ENCODE measurements around the gene MEP1A.
"Not testable (repeated sequence)": the region's sequence is repeated elsewhere in the genome, so short reads cannot be mapped to it uniquely, and the experiment has no call there.

Gene MEP1A, protein sequence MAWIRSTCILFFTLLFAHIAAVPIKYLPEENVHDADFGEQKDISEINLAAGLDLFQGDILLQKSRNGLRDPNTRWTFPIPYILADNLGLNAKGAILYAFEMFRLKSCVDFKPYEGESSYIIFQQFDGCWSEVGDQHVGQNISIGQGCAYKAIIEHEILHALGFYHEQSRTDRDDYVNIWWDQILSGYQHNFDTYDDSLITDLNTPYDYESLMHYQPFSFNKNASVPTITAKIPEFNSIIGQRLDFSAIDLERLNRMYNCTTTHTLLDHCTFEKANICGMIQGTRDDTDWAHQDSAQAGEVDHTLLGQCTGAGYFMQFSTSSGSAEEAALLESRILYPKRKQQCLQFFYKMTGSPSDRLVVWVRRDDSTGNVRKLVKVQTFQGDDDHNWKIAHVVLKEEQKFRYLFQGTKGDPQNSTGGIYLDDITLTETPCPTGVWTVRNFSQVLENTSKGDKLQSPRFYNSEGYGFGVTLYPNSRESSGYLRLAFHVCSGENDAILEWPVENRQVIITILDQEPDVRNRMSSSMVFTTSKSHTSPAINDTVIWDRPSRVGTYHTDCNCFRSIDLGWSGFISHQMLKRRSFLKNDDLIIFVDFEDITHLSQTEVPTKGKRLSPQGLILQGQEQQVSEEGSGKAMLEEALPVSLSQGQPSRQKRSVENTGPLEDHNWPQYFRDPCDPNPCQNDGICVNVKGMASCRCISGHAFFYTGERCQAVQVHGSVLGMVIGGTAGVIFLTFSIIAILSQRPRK

DNA sequence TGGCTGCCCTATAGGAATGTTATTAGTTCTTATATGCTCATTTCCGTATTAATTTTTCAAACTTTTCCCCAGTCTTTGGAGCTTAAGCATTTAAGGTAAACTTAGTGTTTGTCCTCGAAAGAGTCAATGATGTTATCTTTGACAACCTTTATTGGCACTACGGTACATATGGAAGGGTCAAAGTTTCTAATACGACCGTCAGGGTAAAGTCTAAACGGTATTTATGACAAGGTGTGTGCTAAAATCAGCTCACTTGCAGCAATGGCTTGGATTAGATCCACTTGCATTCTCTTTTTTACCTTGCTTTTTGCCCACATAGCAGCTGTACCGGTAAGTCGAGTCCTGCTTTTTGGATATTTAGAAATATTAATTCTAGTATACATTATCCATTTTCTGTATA lies at the start of gene MEP1A:
TSS of gene MEP1A (plus strand) at position 252 of the 400 bp plus-strand sequence. CDS start at position 262, 10 bp downstream.
- DNase-seq = no peak

DNA sequence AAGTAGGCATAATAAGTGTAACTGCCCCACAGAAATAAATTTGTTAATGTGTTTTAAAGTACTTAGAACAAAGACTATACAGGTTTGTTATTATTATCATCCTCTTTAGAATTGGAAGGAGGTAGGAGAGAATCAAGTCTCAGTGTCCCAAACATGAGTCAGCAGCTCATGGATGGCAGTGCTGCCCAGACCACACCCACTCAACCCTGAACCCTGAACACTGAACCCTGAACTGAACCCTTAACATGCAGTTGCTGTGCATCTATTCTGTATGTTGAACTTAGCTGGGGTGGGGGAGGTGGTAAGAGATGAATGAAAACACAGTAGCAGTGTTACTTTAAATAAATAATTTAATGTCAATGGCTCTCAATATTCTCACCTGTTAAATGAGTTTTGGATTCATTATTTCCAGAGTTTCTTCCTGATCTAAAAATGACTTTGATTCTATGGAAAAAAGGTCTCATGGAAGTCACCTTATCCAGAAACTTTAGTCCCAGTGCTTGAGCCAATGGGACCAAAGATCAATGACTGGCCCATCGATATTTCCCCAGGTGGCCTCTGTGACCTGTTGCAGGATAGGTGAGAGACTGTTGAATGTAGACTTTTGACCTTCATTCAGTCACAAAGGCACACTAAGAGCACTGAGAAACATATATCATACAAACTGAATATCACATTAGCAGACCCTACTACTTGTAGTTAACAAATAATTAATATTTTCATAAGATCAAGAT lies 49.6 kb upstream of the MEP1A start:
- DNase-seq = no peak

DNA sequence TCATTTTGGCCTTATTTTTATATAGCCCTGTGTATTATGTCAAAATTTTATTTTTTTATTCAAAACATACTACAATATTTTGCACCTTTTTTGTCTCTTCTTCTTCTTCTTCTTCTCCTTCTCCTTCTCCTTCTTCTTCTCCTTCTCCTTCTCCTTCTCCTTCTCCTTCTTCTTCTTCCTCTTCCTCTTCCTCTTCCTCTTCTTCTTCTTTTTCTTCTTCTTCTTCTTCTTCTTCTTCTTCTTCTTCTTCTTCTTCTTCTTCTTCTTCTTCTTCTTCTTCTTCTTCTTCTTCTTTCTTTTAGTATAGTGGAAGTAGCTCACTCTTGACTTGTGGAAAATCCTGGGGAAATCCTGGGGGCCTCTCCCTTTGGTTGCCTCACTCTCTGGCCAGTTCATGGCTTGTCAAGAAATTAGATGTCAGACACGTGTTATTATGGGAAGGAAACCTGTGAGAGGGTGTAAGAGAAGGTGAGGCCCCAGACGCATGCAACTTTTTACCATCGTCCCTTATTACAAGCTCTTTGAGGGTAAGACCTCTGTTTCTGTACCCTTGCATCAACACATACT lies 48.9 kb upstream of the MEP1A start:
- not testable (repeated sequence) for DNase-seq

DNA sequence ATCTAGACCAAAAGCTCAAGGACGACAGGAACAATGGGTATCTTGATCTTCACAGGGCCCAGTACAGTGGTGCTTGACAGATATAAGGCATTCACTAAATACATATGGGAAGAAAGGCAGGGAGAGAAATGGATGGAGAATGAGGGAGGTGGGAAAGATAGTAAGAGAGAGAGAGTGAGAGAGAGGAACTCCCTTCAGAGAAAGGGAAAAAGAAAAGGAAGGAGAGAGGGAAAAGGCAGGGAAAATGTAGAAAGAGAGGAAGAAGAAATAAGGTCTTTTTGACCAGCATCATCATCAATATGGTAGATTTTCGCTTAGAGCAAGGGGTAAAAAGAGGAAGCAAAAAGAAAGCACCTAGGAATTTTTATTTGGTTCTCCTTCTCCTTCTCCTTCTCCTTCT lies 47.2 kb upstream of the MEP1A start:
- DNase-seq = no peak

DNA sequence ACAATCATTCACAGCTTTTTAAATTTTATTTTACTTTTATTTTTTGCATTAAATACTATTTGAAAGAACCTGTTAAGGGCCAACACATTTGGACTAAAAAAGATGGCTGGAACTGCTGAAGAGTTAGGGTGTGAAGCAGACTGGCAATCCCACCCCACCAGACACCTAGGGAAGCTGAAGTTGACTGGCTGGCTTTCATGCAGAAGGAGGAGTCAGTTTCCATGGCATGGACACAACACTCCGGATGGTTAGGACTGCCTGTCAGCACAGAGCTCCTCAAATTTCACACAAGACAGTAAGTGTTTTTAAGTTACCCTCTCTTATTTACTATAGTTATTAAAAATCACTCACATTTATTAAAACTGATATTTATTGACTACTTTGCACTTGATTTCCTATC lies 46.5 kb upstream of the MEP1A start, which contains the start of gene ANKRD66:
TSS of gene ANKRD66 (plus strand) at position 238 of the 400 bp plus-strand sequence. CDS start 5,016 bp downstream, outside the sequence.
- DNase-seq = no peak

DNA sequence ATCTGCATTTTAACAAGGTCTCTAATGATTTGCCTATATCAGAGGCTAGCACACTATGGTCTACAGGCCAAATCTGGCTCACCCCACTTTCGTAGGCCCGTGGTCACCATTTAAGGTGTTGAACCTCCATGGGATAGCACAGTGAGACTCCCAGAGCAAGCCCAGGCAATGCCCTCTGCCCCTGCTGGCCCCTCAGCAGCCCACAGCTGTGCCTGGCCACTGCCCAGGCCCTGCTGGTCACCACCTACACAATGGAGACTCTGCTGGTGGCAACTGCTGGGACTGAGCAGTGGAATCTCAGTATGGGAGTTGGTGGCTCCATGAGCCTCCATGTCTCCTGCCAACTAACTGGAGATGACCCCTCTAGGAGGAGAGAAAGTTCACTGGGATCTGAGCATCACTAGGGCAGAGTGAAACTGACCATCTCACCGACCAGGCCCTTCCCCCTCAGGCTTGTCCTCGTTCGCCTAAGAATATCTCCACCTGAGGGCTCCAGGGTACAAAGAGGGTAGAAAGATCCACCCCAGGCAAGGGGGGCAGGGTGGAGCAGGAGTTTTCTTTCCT lies 44.2 kb upstream of the MEP1A start:
- DNase-seq = no peak

DNA sequence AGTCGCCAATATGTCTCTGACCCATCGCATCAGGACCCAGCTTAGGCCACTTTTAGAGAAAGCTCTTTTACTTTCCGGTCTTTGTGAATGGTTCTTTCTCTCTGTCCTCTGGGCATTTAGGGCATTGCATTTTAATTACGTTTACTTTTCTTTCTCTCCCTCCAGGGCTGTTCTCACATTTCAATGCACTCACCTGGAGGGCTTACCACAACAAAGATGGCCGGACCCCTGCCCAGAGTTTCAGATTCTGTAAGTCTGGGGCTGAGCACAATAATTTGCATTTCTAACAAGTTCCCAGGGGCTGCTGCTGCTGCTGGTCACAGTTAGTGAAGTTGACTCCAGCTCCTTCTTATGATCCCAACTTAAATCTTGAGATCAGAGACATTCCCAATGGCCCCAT lies 43.5 kb upstream of the MEP1A start:
- no peak for DNase-seq

DNA sequence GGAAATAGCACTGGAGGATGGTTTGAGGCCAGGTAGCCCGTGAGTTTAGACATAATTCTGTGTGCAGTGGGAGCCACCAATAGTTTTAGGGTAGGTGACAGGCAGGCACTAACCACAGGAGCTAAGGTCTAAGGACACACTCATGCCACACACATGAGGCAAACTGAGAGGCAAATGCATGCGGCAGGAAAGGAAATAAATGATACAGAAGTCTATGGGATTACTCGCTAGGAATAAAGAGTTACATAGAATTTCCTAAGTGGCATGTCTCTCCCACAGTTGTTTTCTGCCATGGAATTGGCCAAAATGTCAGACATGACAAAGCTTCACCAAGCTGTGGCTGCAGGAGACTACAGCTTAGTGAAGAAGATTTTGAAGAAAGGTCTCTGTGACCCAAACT lies 41.5 kb upstream of the MEP1A start:
- DNase-seq = no peak

DNA sequence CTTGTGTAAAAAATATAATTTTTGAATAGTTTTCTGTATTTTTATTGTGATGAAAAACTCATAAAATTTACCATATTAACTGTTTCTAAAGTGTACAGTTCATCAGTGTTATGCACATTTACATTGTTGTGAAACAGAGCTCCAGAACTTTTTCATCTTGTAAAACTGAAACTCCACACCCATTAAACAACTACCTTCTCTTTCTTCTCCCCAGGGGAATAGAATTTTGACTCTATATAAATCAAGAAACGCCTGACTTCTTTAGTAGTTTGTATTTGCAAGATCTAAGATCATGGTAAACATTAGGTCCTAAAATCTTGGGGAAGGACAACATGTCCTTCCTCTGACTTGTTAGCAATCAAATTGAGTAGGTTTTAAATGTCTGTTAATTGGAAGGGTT lies 37.3 kb upstream of the MEP1A start:
- no peak for DNase-seq

DNA sequence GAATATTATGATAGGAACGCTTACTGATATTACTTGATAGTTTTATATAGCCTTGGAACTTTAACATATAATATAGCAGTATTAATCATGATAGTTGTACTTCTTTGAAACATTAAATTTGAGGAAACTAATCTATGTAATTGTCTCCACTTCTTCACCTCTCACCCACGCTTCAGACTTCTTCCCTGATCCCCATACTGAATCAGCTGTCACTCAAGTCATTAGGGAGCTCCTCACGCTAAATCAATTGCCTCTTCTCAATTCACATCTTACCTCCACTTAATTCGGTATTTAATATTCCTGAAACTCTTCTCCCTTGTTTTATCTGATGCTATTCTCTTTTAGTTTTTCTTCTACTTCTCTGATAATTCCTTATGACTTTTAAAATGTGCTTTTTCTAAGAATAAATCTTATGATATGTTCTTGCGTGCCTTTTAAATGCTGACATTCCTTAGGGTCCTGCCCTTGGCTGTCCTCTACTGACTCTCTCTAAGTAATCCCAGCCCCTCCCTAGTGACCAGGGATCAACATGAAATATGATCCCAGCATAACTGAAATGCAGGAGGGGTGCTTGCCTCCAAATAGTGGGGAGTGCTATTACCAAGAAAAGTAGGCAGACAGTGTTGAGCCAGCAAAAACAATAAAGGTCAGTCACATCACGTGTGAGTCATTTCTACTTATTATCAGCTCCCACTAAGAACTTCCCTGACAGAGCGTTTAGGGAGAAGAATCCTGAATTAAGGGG lies 36.5 kb upstream of the MEP1A start:
- DNase-seq = no peak

DNA sequence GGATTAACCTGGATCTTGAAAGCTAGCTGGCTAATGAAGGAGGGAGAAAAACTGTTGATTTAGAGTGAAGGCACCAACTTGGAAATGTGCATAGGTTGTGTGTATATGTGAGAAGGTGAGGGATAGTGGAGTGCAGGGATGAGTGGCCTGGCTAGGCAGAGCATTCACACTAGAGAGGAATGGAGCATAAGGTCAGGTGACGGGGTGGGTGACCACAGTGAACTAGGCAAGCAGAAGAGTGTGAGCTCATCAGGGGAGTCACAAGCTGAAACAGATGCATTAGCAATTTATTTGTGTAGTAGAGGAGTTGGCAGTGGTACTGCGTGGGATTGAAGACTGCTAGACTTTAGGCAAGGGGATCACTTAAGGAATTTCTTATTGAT lies 36.0 kb upstream of the MEP1A start:
- no peak for DNase-seq

DNA sequence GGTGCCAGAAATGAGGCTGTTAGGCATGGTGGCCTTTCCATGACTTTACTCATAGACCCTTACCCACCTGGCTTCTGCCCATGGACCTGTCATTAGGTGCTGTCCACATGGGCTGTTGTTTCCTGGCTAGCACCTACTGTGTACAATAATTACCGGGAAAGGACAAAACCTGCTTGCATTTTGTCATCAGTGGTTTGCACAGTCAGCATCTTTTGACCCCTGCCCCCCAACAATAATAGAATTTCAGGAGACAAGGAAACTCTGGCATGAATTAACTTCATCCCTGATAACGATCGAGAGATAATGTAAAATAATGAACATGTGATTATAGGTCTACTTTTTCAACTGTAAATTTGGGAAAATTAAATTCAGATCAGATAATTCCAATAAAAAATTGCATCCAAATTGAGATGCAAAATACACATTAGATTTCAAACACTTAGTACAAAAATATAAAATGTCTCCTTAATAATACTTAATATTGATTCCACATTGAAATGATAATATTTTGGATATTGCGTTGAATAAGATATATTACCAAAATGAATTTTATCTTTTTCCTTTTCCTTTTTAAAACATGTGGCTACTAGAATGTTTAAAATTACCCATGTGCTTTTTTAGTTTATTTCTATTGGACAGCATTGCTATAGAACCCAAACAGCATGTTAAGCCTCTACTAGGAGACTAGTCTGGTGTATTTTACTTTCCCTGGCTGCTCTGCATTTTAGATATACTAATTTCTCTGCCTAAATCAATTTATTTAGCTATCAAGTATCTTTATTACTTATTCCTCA lies 34.0 kb upstream of the MEP1A start:
- DNase-seq = no peak

DNA sequence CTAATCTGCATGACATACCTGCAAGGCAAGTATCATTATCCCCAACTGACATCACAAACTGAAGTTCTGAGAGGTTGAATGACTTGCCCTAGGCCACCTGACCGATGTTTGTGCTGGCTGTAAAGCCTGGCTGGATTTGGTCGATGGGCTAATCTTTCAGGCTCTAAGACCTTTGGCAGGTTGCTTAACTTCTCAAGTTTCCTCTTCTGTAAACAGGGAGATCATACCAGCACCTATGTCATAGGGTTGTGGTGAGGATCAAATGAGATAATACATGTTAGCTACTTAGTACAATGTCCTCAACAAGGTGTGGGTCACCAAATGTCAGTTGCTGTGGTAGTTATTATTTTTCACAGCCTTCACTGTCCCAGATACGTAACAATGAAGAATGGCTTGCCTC lies 32.3 kb upstream of the MEP1A start:
- no peak for DNase-seq

DNA sequence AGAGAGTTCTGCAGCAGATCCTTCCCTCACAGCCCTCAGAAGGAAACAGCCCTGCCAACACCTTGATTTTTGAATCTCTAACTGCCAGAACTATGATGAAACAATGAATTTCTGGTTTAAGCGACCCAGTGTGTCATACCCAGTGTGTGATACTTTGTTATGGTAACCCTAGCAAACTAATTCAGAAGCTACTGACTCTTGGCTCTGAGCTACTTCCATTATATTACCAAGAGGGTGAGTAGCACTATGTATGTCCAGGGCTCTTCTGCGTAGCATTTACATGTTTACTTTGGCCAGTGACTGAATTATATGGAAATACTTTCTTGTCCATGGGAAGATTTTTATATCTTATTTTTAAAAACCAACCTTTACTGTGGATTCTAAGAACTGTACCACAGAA lies 29.7 kb upstream of the MEP1A start:
- no peak for DNase-seq

DNA sequence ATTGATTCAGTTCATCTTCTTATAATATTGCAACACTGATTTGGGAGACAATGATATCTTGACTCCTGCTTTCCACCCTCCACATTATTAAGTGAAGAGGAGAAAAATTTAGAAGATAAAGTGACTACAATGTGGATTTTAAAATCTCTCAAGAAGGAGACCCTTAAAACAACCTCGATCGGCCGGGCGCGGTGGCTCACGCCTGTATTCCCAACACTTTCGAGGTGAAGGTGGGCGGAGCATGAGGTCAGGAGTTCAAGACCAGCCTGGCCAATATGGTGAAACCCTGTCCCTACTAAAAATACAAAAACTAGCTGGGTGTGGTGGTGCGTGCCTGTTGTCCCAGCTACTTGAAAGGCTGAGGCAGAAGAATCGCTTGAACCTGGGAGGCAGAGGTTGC lies 28.9 kb upstream of the MEP1A start:
- DNase-seq = not testable (repeated sequence)

DNA sequence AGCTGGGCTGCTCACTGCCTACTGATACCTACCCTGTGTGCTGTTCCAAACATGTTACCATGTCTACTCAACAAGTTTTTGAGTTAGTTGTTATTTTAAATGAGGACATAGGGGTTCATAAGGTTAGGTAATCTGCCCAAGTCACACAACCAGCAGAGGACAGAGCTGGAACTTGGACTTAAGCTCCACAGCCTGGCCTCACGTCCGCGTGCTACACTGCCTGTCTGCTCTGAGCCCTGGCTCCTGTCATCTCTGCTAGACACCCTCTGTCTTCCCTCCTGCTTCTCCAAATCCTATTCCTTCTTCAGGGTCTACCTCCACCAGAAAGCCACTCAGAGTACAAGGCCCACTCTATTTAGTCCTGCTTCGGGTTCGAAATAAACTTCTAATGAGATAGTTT lies 28.2 kb upstream of the MEP1A start:
- DNase-seq = no peak

DNA sequence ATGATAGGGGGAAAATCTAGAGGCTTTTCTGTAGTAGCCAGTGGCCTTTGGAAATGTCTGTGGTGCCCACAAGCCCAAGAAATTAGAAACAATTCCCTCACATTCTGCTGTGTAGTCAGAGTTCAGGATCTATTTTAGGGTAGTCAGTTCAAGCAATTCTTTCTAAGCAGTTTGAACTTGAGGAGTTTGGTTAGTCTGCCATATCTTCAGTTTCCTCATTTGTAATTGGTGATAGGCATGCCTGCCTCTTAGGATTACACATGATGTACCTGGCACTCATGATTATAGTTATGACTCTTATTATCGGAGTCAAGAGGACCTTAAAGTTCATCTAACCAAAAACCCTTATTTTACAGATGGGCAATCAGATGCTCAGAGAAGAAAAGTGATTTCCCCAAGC lies 21.2 kb upstream of the MEP1A start:
- DNase-seq = no peak

DNA sequence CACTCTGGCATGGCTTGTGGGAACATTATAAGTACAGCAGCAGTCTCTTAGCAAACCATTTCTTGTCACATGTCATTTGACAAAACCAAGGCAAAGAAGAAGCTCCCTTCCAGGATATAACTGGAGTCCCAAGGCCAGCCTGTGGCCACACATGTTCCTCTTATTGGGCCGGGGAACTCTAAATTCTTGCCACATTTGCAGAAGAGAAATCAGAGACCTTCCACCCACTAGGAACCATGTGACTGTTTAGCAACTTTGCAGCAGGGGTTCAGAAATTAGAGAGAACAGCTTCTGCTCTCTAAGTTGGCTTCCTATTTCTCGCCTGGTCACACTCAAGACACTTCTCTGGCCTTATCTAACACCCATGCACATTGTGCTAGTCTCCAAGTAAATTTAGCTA lies 20.4 kb upstream of the MEP1A start:
- no peak for DNase-seq

DNA sequence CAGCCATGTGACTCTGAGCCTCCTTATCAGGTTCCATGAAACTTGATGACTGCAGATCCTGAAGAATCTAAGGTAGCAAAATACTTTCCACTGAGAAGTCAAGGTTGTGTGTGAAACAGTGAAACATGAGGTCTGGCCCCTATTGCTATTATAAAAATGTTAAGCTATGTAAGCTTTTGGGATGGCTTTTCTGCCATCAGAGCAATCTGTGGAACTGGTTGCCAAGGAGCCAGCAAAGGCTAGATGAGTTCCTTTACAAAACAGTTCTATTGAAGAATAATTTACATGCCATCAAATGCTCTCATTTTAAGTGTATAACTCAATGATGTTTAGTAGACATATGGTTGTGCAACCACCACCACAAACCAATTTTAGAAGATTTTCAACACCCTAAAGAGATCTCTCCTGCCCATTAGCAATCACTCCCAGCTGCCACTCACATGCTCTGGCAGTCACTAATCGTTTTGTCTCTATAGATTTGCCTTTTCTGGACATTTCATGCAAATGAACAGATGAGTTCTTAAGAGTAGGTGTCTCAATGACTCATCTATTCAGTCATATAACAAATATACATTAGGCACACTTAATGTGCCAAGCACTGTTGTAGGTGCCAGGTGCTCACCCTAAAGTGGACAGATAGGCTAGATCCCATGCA lies 19.9 kb upstream of the MEP1A start:
- DNase-seq = no peak

DNA sequence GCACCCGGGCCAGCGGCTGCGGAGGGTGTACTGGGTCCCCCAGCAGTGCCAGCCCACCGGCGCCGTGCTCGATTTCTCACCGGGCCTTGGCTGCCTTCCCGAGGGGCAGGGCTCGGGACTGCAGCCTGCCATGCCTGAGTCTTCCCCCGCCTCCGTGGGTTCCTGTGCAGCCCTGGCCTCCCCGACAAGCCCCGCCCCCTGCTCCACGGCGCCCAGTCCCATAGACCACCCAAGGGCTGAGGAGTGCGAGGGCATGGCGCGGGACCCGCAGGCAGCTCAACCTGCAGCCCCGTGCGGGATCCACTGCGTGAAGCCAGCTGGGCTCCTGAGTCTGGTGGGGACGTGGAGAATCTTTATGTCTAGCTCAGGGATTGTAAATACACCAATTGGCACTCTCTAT lies 18.5 kb upstream of the MEP1A start:
- not testable (repeated sequence) for DNase-seq

All from NCI-H526 treated with DMSO at 0.1 percent for 48 hours (cell line).